GM18498 (cell line): ENCODE data around the gene SDCCAG8.

Source experiments
- ATAC-seq: cut with Tn5 transposase; IDR thresholded peaks from one replicate; pipeline ENCODE4 v1.9.1; 2021; ENCODE audit warnings: mild to moderate bottlenecking, moderate library complexity; ENCODE audit not compliant: unreplicated experiment

Gene SDCCAG8

GRCh38 chr1:243529512-243529911 lies 273.7 kb downstream of the SDCCAG8 start:
- no peak for ATAC-seq

- ATAC-seq: no peak
These were observed 279.2 kb downstream of the SDCCAG8 start for GRCh38 chr1:243535014-243535413.

- no peak for ATAC-seq
These were observed 283.8 kb downstream of the SDCCAG8 start for GRCh38 chr1:243539636-243540035.

- no peak for ATAC-seq
These were observed 287.0 kb downstream of the SDCCAG8 start for GRCh38 chr1:243542739-243543415.

GRCh38 chr1:243543501-243543900 lies 287.7 kb downstream of the SDCCAG8 start:
- ATAC-seq: no peak

- no peak for ATAC-seq
These were observed 290.6 kb downstream of the SDCCAG8 start for GRCh38 chr1:243546457-243546856.

GRCh38 chr1:243547891-243548290 lies 292.1 kb downstream of the SDCCAG8 start:
- no peak for ATAC-seq

- ATAC-seq: no peak
These were observed 292.7 kb downstream of the SDCCAG8 start for GRCh38 chr1:243548516-243548915.

- no peak for ATAC-seq
These were observed 293.3 kb downstream of the SDCCAG8 start for GRCh38 chr1:243549108-243549507.
